ENCODE data around the gene YAP1. TPM values are rescaled to one million over a fixed set of nuclear protein-coding genes. Genes with fewer than 3 reads are reported as not detected.
"Not testable (repeated sequence)": the region's sequence is repeated elsewhere in the genome, so short reads cannot be mapped to it uniquely, and the experiment has no call there.

YAP1 gene
- total and polyA plus RNA-seq, 3 donors from 2014 or later, result 44.2 to 144 (median 110) TPM

DNA sequence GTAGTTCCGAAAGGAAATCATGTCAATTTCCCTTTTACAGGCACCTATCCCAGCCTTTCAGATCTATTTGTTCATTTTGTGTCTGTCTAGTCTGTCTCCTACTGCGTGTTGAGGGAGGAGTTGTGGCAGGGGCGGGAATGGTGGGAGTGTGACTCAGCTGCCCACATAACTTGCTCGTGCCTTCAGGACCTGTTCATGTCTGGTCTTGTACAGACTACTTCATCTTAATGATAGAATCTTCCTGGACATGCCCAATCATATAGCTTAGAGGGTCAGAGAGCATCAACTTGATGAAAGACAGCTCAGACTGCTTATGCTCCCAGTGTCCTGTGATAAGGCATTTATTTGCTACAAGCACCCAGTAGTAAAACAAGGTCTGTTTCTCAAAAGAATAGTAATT lies 146.0 kb downstream of the YAP1 start:
- H3K27ac ChIP-seq, result no peak overlapping the region
- H3K4me3 ChIP-seq, result no peak overlapping the region
- H3K36me3 ChIP-seq (ENCODE audit: low read depth, missing control alignments), result no peaks in the 10 kb centered on the region
- no peaks in the 10 kb centered on the region for H3K27me3 ChIP-seq
- no peak for TF ChIP-seq POLR2A (IDR thresholded peaks at IDR 0.05)
- TF ChIP-seq CTCF (IDR thresholded peaks at IDR 0.05), result no peak
- H3K4me1 ChIP-seq, result no peaks in the 10 kb centered on the region
- intact Hi-C loops (cut with DNase I; ENCODE audit: low total_unique reads), result no loop called here
- H3K9me3 ChIP-seq, result no peaks in the 10 kb centered on the region
- no peak for DNase-seq
- WGBS, 2 donors, result 89 to 91% methylated on average over 4 of the region's 4 CpGs

- TF ChIP-seq CTCF (IDR thresholded peaks at IDR 0.05) (no peak), POLR2A (IDR thresholded peaks at IDR 0.05) (no peak)
- Histone ChIP-seq H3K9me3 (no peaks in the 10 kb centered on the region), H3K4me1 (no peaks in the 10 kb centered on the region), H3K27me3 (no peaks in the 10 kb centered on the region), H3K27ac (no peak overlapping the region), H3K4me3 (no peak overlapping the region), H3K36me3 (ENCODE audit: low read depth, missing control alignments) (no peaks in the 10 kb centered on the region)
- DNase-seq, result no peak
- intact Hi-C loops (cut with DNase I; ENCODE audit: low total_unique reads), result no loop called here
- 85 to 89% methylated on average over 2 of the region's 2 CpGs for WGBS, 2 donors
Measured at GRCh38 chr11:102260241-102260640, 150.0 kb downstream of the YAP1 start.

DNA sequence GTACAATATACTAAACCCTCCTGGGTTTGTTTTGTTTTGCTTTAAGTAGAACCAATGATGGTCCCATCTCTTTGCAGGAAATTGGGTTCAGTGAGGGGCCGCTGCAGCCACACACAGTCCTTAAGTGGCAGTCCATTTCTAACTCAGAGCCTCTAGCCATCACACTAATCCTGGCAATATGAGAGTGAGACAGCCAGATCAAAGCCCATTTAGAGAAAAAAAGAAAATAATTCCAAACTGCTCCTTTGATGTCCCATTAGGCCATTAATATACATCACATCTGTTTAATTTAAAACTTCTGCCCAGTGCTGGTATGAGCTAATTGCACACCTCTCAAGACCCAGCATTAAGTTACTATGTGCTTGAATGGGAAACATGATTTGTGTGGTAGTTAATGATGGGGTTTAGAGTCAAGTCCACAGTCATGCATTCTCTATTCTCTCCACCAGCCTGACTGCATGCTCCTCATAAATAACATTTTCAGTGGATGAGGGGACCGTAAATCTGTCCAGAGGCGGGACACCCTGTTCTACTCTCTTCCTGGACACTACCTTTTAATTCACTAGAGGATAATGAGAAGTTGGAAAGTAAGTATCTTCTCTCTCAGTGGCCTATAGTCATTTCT lies 153.2 kb downstream of the YAP1 start:
- Histone ChIP-seq H3K4me1 (peaks cover under 1% of the 10 kb centered on the region), H3K4me3 (no peak overlapping the region), H3K9me3 (no peaks in the 10 kb centered on the region), H3K27me3 (no peaks in the 10 kb centered on the region), H3K36me3 (ENCODE audit: low read depth, missing control alignments) (no peaks in the 10 kb centered on the region), H3K27ac (no peak overlapping the region)
- no peak for DNase-seq
- intact Hi-C loops (cut with DNase I; ENCODE audit: low total_unique reads), result no loop called here
- TF ChIP-seq POLR2A (IDR thresholded peaks at IDR 0.05) (no peak), CTCF (IDR thresholded peaks at IDR 0.05) (no peak)
- WGBS, 2 donors, result 92 to 94% methylated on average over 3 of the region's 3 CpGs

GRCh38 chr11:102264704-102265103 lies 154.5 kb downstream of the YAP1 start:
- H3K27me3 ChIP-seq; DNase-seq; H3K9me3 ChIP-seq; H3K4me3 ChIP-seq; H3K4me1 ChIP-seq; intact Hi-C loops (cut with DNase I; ENCODE audit: low total_unique reads); H3K36me3 ChIP-seq (ENCODE audit: low read depth, missing control alignments); H3K27ac ChIP-seq: not testable (repeated sequence)
- 92 to 93% methylated on average over 5 of the region's 5 CpGs for WGBS, 2 donors

- no peaks in the 10 kb centered on the region for H3K27me3 ChIP-seq
- intact Hi-C loops (cut with DNase I; ENCODE audit: low total_unique reads), result no loop called here
- no peaks in the 10 kb centered on the region for H3K9me3 ChIP-seq
- peaks cover 6% of the 10 kb centered on the region for H3K4me1 ChIP-seq
- 97 to 100% methylated on average over 1 of the region's 1 CpG for WGBS, 2 donors
- no peak overlapping the region for H3K4me3 ChIP-seq
- H3K36me3 ChIP-seq (ENCODE audit: low read depth, missing control alignments), result no peaks in the 10 kb centered on the region
- DNase-seq, result no peak
- TF ChIP-seq POLR2A (IDR thresholded peaks at IDR 0.05) (no peak), CTCF (IDR thresholded peaks at IDR 0.05) (no peak)
- no peak overlapping the region for H3K27ac ChIP-seq
Measured at GRCh38 chr11:102266099-102266498, 155.9 kb downstream of the YAP1 start.
